H9 (cell line): Measurements from ENCODE around the gene GLB1L2. TPM values are rescaled to one million over a fixed set of nuclear protein-coding genes. Genes with fewer than 3 reads are reported as not detected.

ENCODE experiments used
- DNase-seq: peaks from one replicate; pipeline ENCODE4 v3.0.0-alpha.2; 2017
- H2AFZ ChIP-seq: one replicate; pipeline ENCODE4 v1.6.1; 2013; ENCODE audit warnings: mild to moderate bottlenecking, low read length, control low read depth, moderate library complexity
- H2AK5ac ChIP-seq: 2 replicates; pipeline ENCODE4 v1.6.1; 2013; ENCODE audit warnings: low read length, control low read depth, mixed read lengths; ENCODE audit not compliant: insufficient read length
- H2BK120ac ChIP-seq: one replicate; pipeline ENCODE4 v1.6.1; 2013; ENCODE audit warnings: low read depth, mild to moderate bottlenecking, low read length, control low read depth, inconsistent platforms; ENCODE audit not compliant: poor library complexity, severe bottlenecking
- H2BK12ac ChIP-seq: 2 replicates; pipeline ENCODE4 v1.6.1; 2013; ENCODE audit warnings: low read length, control low read depth, mixed read lengths, low read depth; ENCODE audit not compliant: insufficient read length
- H2BK15ac ChIP-seq: 2 replicates; pipeline ENCODE4 v1.6.1; 2013; ENCODE audit warnings: low read depth, low read length, control low read depth
- H2BK20ac ChIP-seq: one replicate; pipeline ENCODE4 v1.6.1; 2013; ENCODE audit warnings: low read depth, mild to moderate bottlenecking, low read length, control low read depth, inconsistent platforms; ENCODE audit not compliant: poor library complexity, severe bottlenecking
- H2BK5ac ChIP-seq: 2 replicates; pipeline ENCODE4 v1.6.1; 2013; ENCODE audit warnings: low read length, control low read depth, mixed read lengths; ENCODE audit not compliant: insufficient read length
- H3K14ac ChIP-seq: 2 replicates; pipeline ENCODE4 v1.6.1; 2013; ENCODE audit warnings: low read length, control low read depth; ENCODE audit not compliant: insufficient read depth
- H3K18ac ChIP-seq: 2 replicates; pipeline ENCODE4 v1.6.1; 2013; ENCODE audit warnings: low read depth, mild to moderate bottlenecking, mixed read lengths, low read length, control low read depth; ENCODE audit not compliant: insufficient read length
- H3K23ac ChIP-seq: 2 replicates; pipeline ENCODE4 v1.6.1; 2013; ENCODE audit warnings: low read length, control low read depth, mixed read lengths, low read depth; ENCODE audit not compliant: insufficient read length
- H3K23me2 ChIP-seq: 2 replicates; pipeline ENCODE4 v1.6.1; 2013; ENCODE audit warnings: low read depth, mild to moderate bottlenecking, mixed read lengths, low read length, control low read depth; ENCODE audit not compliant: insufficient read length, poor library complexity, severe bottlenecking
- H3K27ac ChIP-seq: 2 replicates; pipeline ENCODE4 v1.5.1; 2013; ENCODE audit warnings: low read length, control low read depth, mixed read lengths, low read depth; ENCODE audit not compliant: insufficient read length
- H3K27me3 ChIP-seq: 2 replicates; pipeline ENCODE4 v1.6.1; 2013; ENCODE audit warnings: low read length, control low read depth, inconsistent platforms; ENCODE audit not compliant: insufficient read depth
- H3K4ac ChIP-seq: 2 replicates; pipeline ENCODE4 v1.6.1; 2013; ENCODE audit warnings: low read depth, mild to moderate bottlenecking, control low read depth, inconsistent platforms, low read length, moderate library complexity
- H3K4me1 ChIP-seq: 2 replicates; pipeline ENCODE4 v1.6.1; 2013; ENCODE audit warnings: low read length, control low read depth, inconsistent platforms; ENCODE audit not compliant: insufficient read depth
- H3K4me2 ChIP-seq: 2 replicates; pipeline ENCODE4 v1.6.1; 2013; ENCODE audit warnings: low read length, control low read depth, mixed read lengths; ENCODE audit not compliant: insufficient read length, insufficient read depth
- H3K56ac ChIP-seq: 2 replicates; pipeline ENCODE4 v1.6.1; 2013; ENCODE audit warnings: low read depth, mild to moderate bottlenecking, mixed read lengths, low read length, control low read depth; ENCODE audit not compliant: insufficient read length
- H3K79me1 ChIP-seq: 2 replicates; pipeline ENCODE4 v1.6.1; 2013; ENCODE audit warnings: low read depth, mild to moderate bottlenecking, moderate library complexity, low read length, control low read depth, inconsistent platforms; ENCODE audit not compliant: insufficient read depth, poor library complexity, severe bottlenecking
- H3K79me2 ChIP-seq: 2 replicates; pipeline ENCODE4 v1.6.1; 2013; ENCODE audit warnings: low read length, control low read depth, inconsistent platforms; ENCODE audit not compliant: insufficient read depth
- H3K9ac ChIP-seq: 2 replicates; pipeline ENCODE4 v1.6.1; 2013; ENCODE audit warnings: low read length, control low read depth, mixed read lengths; ENCODE audit not compliant: insufficient read length; ENCODE audit errors: extremely low read depth
- H3K9me3 ChIP-seq: one replicate; pipeline ENCODE4 v1.6.1; 2013; ENCODE audit warnings: low read depth, low read length, inconsistent platforms; ENCODE audit not compliant: control insufficient read depth
- H3T11ph ChIP-seq: one replicate; pipeline ENCODE4 v1.6.1; 2013; ENCODE audit warnings: mild to moderate bottlenecking, low read length, control low read depth, inconsistent platforms
- H4K20me1 ChIP-seq: one replicate; pipeline ENCODE4 v1.6.1; 2013; ENCODE audit not compliant: control insufficient read depth, insufficient read length, insufficient read depth
- H4K5ac ChIP-seq: 2 replicates; pipeline ENCODE4 v1.6.1; 2013; ENCODE audit warnings: low read depth, mild to moderate bottlenecking, mixed read lengths, low read length, control low read depth; ENCODE audit not compliant: insufficient read length
- H4K8ac ChIP-seq: replicated peaks from 2 replicates; pipeline ENCODE4 v1.6.1; 2013; ENCODE audit warnings: low read length, control low read depth, mixed read lengths, low read depth; ENCODE audit not compliant: insufficient read length
- H4K91ac ChIP-seq: 2 replicates; pipeline ENCODE4 v1.6.1; 2013; ENCODE audit warnings: low read depth, mild to moderate bottlenecking, moderate library complexity, mixed read lengths, low read length, control low read depth; ENCODE audit not compliant: insufficient read length
- H3K27ac Mint-ChIP-seq, 3 experiments: 2 replicates in 2 of 3; 3 replicates in 1 of 3; pipeline ENCODE4 v1.8.0; 2020 to 2021; ENCODE audit warnings: mixed read lengths in 3 of 3, mild to moderate bottlenecking in 1 of 3, moderate library complexity in 1 of 3
- H3K27me3 Mint-ChIP-seq: 2 replicates; pipeline ENCODE4 v1.8.0; 2021; ENCODE audit warnings: low read depth, mild to moderate bottlenecking, moderate library complexity, mixed read lengths
- H3K36me3 Mint-ChIP-seq, 3 experiments: 2 replicates in 2 of 3; 3 replicates in 1 of 3; pipeline ENCODE4 v1.8.0; 2020 to 2021; ENCODE audit warnings: low read depth in 3 of 3, mixed read lengths in 3 of 3; ENCODE audit not compliant: insufficient read depth in 1 of 3
- H3K4me1 Mint-ChIP-seq, 2 experiments: 2 replicates each; pipeline ENCODE4 v1.8.0; 2020; ENCODE audit warnings: mixed read lengths in 2 of 2
- H3K4me3 Mint-ChIP-seq, 2 experiments: 2 replicates in 1 of 2; 3 replicates in 1 of 2; pipeline ENCODE4 v1.8.0; 2020 to 2021; ENCODE audit warnings: mild to moderate bottlenecking in 2 of 2, mixed read lengths in 2 of 2, moderate library complexity in 1 of 2
- H3K9me3 Mint-ChIP-seq, 2 experiments: 2 replicates in 1 of 2; 3 replicates in 1 of 2; pipeline ENCODE4 v1.8.0; 2020; ENCODE audit warnings: mild to moderate bottlenecking in 2 of 2, mixed read lengths in 2 of 2, moderate library complexity in 1 of 2
- CTCF ChIP-seq: fragments of 200-600 bp; sonication (generic); conservative IDR thresholded peaks from 3 replicates; pipeline ENCODE4 v1.8.0; 2021; ENCODE audit warnings: antibody characterized with exemption, mild to moderate bottlenecking
- WGBS: extraction: QIAGEN DNeasy Blood & Tissue Kit; methylation state at CpG from one replicate; pipeline ENCODE4 v1.1.7; 2013; ENCODE audit warnings: missing lambda C conversion rate, low lambda C conversion rate, mixed read lengths; ENCODE audit not compliant: insufficient read length; ENCODE audit errors: extremely low coverage; 5-methylcytosine and 5-hydroxymethylcytosine counted together
- total RNA-seq: library from RNA; stranded (reverse); gene quantifications from 2 replicates; pipeline ENCODE4 v1.2.1, GENCODE V29; 2021

Gene GLB1L2
- total RNA-seq, 1 experiment from 2014 or later: 2.4 TPM

GRCh38 chr11:134364261-134364660, 32.5 kb downstream of the GLB1L2 start:
- Mint-ChIP-seq H3K27me3 (peaks cover 26% of the 10 kb centered on the region), H3K9me3 (no peaks in the 10 kb centered on the region), H3K4me1 (peaks cover 7 to 8% of the 10 kb centered on the region in 2 experiments), H3K36me3 (no peaks in the 10 kb centered on the region), H3K27ac (no peak overlapping the region), H3K4me3 (no peak overlapping the region)
- Histone ChIP-seq H3K23me2 (no peaks in the 10 kb centered on the region), H2BK5ac (no peak overlapping the region), H3K4me2 (no peak overlapping the region), H3K4ac (no peak overlapping the region), H3K18ac (no peak overlapping the region), H2BK120ac (no peak overlapping the region), H2BK12ac (no peak overlapping the region), H3K9ac (no peak overlapping the region), H3K14ac (no peak overlapping the region), H3K27ac (no peak overlapping the region), H4K8ac (no peak overlapping the region), H2AK5ac (no peak overlapping the region), H3T11ph (no peak overlapping the region), H2BK20ac (no peak overlapping the region), H4K20me1 (no peaks in the 10 kb centered on the region), H2BK15ac (no peak overlapping the region), H3K79me2 (no peaks in the 10 kb centered on the region), H3K27me3 (peaks cover 3% of the 10 kb centered on the region; the same call in 1 of the 2 replicates), H3K79me1 (no peaks in the 10 kb centered on the region), H3K9me3 (no peaks in the 10 kb centered on the region), H4K91ac (no peak overlapping the region), H4K5ac (no peak overlapping the region), H3K23ac (no peak overlapping the region), H3K56ac (no peak overlapping the region), H3K4me1 (no peaks in the 10 kb centered on the region), H2AFZ (no peak overlapping the region)
- TF ChIP-seq CTCF: no peak
- no peak for DNase-seq
- WGBS: no CpG with 5 or more reads among the region's 9 CpGs
